ENCODE results near the gene ENPP3. TPM values are rescaled to one million over a fixed set of nuclear protein-coding genes. Genes with fewer than 3 reads are reported as not detected.

The ENPP3 gene
- total and polyA plus RNA-seq, 10 donors: 0.23 to 1.3 (median 0.54) TPM

DNA sequence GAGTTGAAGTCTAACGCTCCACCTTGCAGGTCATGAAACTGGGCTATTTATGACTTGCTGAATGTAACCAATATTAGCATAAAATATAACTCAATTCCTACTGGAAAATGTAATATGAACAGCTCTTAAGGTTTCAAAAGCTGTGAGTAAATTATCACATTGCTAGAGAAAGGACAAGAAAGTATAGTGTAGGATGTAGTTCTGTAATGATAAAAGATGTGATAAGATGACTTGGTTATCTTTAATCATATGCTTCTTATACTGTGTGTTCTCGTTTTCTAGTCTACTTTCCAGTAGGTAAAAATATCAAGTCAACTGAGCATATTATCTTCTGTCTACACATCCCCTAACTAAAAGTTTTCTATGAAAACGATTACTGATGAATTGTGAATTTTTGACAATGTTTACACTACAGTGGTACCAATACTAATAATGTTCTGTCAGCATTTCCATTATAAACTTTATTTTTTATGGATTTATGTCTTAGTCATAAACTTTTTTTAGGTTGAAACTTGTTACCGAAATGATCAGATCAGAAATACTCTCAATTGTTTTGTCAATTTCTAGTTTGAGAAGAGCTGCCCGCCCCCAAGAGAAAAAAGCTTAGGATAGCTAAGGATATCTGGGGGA lies 23.7 kb upstream of the ENPP3 start:
- H3K27me3 ChIP-seq (replicated peaks in 1 of 7): no peaks in the 10 kb centered on the region
- H3K4me3 ChIP-seq: no peak overlapping the region
- TF ChIP-seq POLR2A (IDR thresholded peaks at IDR 0.05): no peak
- TF ChIP-seq, protein P1, sequence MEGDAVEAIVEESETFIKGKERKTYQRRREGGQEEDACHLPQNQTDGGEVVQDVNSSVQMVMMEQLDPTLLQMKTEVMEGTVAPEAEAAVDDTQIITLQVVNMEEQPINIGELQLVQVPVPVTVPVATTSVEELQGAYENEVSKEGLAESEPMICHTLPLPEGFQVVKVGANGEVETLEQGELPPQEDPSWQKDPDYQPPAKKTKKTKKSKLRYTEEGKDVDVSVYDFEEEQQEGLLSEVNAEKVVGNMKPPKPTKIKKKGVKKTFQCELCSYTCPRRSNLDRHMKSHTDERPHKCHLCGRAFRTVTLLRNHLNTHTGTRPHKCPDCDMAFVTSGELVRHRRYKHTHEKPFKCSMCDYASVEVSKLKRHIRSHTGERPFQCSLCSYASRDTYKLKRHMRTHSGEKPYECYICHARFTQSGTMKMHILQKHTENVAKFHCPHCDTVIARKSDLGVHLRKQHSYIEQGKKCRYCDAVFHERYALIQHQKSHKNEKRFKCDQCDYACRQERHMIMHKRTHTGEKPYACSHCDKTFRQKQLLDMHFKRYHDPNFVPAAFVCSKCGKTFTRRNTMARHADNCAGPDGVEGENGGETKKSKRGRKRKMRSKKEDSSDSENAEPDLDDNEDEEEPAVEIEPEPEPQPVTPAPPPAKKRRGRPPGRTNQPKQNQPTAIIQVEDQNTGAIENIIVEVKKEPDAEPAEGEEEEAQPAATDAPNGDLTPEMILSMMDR (IDR thresholded peaks at IDR 0.05 in 8 of 11, conservative IDR thresholded peaks at IDR 0.05 in 3 of 11): no peak
- TF ChIP-seq POLR2AphosphoS5 (IDR thresholded peaks at IDR 0.05): no peak
- H3K27ac ChIP-seq: no peak overlapping the region
- intact Hi-C loops (cut with DNase I; ENCODE audit: low total_unique reads): no loop called here
- no peak for DNase-seq
- 91 to 94% (median 92%) methylated on average over 5 of the region's 5 CpGs for WGBS, 5 donors
- H3K4me1 ChIP-seq: peaks cover 0 to 6% (median 0%) of the 10 kb centered on the region in 6 donors
- H3K36me3 ChIP-seq: peaks cover 0 to 100% (median 91%) of the 10 kb centered on the region in 6 donors
- H3K9me3 ChIP-seq: no peaks in the 10 kb centered on the region

DNA sequence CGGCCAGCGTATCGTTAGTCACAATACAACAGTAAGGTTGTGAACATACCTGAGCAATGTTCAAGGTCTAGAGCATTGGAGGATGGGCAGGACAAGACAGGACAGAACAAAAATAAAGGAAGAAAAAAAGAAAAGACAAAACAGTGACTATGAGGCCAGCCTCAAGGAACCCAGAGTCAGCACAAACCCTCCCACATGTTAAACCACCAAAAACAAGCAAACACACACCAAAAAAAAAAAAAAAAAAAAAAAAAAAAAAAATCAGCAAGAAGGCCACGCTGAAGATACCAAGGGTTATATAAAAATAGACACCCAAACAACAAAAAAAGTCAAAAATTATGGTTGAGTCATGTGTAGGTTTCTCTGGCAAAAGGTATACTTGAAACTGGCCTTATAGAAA lies 21.8 kb upstream of the ENPP3 start:
- no peak for DNase-seq
- WGBS, 5 donors: 93 to 97% (median 95%) methylated on average over 4 of the region's 4 CpGs
- intact Hi-C loops (cut with DNase I; ENCODE audit: low total_unique reads): no loop called here

DNA sequence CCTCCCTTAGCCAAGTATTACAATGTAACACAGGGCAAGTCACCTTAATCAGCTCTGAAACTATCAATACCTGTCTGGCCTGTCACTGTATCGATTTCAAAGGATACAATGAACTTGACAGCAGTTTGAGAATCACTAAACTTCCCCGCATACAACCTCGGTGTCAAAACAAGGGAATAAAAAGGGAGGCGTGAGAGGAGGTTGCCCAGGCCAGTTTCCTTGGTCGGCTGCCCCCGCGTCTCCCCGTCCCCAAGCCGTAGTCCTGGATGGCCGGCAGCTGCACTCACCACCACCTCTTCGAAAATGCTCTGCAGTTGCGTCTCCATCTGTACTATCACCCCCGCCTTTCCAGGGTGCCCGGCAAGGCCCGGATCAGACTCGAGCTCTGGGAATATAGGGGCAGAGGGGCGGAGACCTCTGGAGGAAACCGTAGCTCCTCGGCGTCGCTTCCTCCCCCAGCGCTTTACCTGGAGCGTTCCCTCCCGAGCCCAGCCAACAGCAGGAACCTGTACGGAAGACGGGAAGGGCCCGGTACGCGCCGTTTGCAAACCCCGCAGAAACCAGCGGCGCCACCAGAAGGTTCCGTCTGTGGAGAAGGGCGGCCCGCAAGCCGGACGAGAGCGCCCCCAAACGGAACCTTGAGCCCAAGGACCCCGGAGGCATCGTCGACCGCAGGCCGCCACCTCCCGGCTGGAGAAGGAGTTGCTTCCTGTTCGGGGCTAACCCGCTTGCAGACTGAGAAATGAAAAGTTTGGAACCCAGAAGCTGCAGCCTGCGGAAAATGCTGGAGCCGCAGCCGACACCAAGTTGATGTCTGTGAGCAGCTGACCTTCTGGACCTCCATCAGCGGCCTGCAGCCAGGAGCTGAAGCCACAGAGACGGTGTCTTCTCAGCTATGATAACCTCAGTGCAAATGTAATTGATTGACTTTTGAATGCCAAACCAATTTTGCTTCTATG lies 9.1 kb upstream of the ENPP3 start, which contains the start of gene MED23:
MED23 (minus strand) TSS at position 519 of the 959 bp plus-strand sequence; CDS start at position 326, 193 bp downstream.
- 0 to 1% (median 1%) methylated on average over 42 to 53 of the region's 53 CpGs for WGBS, 5 donors
- Histone ChIP-seq H3K9me3 (no peaks in the 10 kb centered on the region), H3K4me1 (peaks cover 17 to 47% (median 31%) of the 10 kb centered on the region in 6 donors), H3K4me3 (peak within 1 kb of the TSS; percentile 54 to 94 (median 84)), H3K27ac (peak within 1 kb of the TSS; percentile 1 to 89 (median 80)), H3K36me3 (peaks cover 0 to 37% (median 26%) of the 10 kb centered on the region in 6 donors), H3K27me3 (replicated peaks in 1 of 7) (no peaks in the 10 kb centered on the region)
- peak in 2 of 3 donors; percentile 32 to 77 for TF ChIP-seq POLR2A (IDR thresholded peaks at IDR 0.05)
- peak; percentile 90 to 94 (median 92) for TF ChIP-seq POLR2AphosphoS5 (IDR thresholded peaks at IDR 0.05)
- TF ChIP-seq, protein P1 (IDR thresholded peaks at IDR 0.05 in 8 of 11, conservative IDR thresholded peaks at IDR 0.05 in 3 of 11): peak; percentile 81 to 97 (median 94)
- intact Hi-C loops (cut with DNase I; ENCODE audit: low total_unique reads): no loop called here
- DNase-seq: peak; percentile 99

More for the DNA sequence above, 21.8 kb upstream of the ENPP3 start:
- no peak overlapping the region for H3K27ac ChIP-seq
- H3K4me3 ChIP-seq: no peak overlapping the region
- TF ChIP-seq, protein P1 (IDR thresholded peaks at IDR 0.05 in 8 of 11, conservative IDR thresholded peaks at IDR 0.05 in 3 of 11): no peak
- TF ChIP-seq POLR2A (IDR thresholded peaks at IDR 0.05): no peak
- no peak for TF ChIP-seq POLR2AphosphoS5 (IDR thresholded peaks at IDR 0.05)
- no peaks in the 10 kb centered on the region for H3K9me3 ChIP-seq
- no peaks in the 10 kb centered on the region for H3K27me3 ChIP-seq (replicated peaks in 1 of 7)
- H3K4me1 ChIP-seq: peaks cover 0 to 10% (median 0%) of the 10 kb centered on the region in 6 donors
- peaks cover 0 to 100% (median 92%) of the 10 kb centered on the region in 6 donors for H3K36me3 ChIP-seq
